ENCODE data around the gene CDK8.

GRCh38 chr13:26253262-26253786, 605 bp upstream of the CDK8 start:
- TF ChIP-seq CTCF (IDR thresholded peaks at IDR 0.05) (no peak), POLR2A (IDR thresholded peaks at IDR 0.05) (no peak), POLR2AphosphoS5 (IDR thresholded peaks at IDR 0.05) (no peak)
